GM12874 (cell line): ENCODE data around the gene TNXB.

ENCODE experiments used
- TF ChIP-seq, protein P1 (sequence below): IDR thresholded peaks from 2 replicates; pipeline ENCODE4 v1.5.1; 2011; ENCODE audit warnings: low read depth, mild to moderate bottlenecking, control low read depth, low read length, moderate library complexity; ENCODE audit not compliant: insufficient read depth

Gene TNXB

DNA sequence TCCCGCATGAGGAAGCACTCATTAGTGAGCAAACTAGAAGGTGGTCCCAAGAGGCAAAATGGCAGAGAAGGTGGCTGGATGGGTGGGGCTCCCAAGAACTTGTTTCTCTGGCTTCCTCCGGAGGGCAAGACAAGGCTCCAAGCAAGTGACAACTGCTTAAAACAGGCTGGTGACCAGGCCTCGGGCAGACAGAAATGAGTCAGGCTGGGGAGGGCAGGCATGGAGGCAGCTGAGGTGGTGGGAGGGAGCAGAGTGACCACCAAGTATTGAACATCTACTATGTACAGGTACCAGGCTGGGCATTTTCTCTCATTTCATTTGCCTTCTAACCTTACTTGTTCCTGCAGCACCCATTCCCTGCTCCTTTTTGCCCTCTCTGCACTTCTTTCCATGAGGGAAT, 33.4 kb downstream of the TNXB start:
- TF ChIP-seq, protein P1, sequence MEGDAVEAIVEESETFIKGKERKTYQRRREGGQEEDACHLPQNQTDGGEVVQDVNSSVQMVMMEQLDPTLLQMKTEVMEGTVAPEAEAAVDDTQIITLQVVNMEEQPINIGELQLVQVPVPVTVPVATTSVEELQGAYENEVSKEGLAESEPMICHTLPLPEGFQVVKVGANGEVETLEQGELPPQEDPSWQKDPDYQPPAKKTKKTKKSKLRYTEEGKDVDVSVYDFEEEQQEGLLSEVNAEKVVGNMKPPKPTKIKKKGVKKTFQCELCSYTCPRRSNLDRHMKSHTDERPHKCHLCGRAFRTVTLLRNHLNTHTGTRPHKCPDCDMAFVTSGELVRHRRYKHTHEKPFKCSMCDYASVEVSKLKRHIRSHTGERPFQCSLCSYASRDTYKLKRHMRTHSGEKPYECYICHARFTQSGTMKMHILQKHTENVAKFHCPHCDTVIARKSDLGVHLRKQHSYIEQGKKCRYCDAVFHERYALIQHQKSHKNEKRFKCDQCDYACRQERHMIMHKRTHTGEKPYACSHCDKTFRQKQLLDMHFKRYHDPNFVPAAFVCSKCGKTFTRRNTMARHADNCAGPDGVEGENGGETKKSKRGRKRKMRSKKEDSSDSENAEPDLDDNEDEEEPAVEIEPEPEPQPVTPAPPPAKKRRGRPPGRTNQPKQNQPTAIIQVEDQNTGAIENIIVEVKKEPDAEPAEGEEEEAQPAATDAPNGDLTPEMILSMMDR: no peak

- TF ChIP-seq, protein P1: no peak
Measured at GRCh38 chr6:32074996-32075532, 34.1 kb downstream of the TNXB start.

DNA sequence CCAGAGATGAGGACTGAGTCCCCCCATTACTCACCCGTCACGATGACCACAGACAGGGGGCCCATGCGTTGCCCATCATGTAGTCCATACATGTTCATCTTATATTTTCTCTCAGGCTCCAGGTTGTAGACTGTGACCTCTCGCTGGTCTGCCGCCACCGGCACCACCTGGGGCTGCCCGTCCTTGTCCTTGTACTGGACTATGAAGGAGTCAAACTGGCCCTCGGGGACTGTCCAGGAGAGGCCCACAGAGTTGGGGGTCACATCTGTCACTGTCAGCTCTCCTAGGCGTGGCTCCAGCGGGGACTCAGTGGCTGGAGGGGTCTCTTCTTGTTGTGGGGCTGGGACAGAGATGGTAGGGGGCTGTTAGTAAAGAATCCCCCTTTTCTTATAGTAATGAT, 35.5 kb downstream of the TNXB start:
- TF ChIP-seq, protein P1: no peak

DNA sequence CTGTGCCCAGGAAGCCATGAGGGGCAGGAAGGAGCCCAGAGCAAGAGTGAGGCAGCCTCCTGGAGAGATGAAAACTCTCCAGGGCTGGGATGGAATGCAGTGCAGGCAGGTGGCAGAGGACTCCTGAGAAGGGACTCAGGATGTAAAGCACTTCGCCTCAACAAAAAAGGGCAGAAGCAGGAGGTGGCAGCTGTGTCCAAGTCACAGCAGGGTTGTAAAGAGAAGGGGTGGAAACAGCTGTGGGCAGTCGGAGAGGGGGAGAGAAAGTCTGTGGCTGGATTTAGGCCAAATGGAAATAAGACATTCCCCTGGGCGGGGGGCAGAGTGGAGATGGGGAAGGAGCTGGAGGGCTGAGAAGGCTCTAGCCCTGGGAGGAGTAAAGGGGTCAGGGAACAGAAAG, 36.0 kb downstream of the TNXB start:
- TF ChIP-seq, protein P1: no peak

DNA sequence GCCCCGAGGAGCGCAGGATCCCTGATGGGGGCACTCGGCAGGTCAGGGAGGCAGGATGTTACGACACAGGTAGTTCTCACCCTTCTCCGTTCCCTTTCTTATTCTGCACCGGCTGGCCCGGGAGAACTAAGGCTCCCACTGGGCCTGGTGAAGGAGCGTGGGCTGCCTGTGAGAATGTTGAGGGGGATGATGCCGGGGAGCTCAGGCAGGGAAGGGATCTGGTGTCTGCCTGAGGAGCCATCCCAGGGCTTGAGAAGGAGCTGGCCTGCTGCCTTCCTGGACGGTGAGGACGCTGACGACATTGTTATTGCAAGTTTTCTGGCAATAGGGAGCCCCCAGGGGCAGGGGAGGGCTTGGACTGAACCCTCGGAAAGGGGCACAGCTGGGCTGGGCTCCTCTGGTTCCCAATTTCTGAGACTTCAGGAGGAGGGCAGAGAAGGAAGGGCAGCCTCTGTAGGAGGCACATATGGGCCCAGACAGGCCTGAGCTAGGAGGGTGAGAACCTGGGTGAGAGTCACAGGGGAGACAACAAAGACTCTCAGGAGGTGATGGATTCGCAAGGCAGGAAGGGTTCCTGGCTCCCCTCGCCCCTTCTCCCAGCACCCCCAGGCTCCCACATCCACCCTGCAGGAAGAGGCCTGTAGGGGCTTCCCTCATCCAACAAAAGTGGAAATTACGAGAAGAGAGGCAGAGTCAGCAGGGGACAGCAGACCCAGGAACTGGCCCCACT, 38.2 kb downstream of the TNXB start:
- TF ChIP-seq, protein P1: no peak

DNA sequence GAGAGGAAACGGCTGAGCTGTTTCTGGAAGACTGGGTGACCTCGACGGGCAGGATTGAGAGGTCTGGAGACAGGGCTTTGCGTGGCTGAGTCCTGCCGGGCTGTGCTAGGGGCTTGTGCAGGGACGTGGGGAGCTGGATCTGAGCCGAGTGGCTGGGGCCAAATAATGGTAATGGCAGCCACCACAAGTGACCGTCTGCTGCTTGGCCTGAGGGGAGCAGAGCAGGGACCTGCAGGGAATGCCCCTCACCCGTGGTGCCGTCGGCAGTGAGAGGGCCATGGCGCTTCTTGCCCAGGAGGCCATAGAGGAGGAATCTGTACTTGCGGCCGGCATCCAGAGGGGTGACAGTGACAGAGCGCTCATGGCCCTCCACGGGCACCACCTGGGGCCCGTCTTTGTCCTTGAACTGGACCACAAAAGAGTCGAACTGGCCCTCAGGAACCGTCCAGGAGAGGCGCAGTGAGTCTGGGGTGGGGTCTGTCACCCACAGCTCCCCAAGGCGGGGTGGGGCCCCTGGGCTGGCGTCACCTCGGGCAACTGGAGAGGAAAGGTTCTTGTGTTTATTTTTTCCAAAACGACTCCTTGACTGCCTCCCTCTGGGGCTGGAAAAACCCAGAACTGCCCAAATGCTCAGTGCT, 39.1 kb downstream of the TNXB start:
- TF ChIP-seq, protein P1: no peak

DNA sequence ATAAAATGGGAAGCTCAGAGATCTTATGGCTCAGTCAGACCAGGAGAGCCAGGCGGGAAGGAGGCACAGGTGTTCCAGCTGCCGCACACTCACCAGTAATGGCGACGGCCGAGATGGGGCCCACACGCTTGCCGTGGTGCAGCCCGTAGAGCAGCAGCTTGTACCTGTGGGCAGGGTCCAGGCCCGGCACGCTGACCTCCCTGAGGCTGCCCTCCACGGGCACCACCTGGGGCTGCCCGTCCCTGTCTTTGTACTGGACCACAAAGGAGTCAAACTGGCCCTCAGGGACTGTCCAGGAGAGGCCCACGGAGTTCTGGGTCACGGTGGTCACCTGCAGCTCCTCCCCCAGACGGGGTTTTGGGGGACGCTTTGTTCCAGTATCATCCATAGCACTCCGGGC, 39.7 kb downstream of the TNXB start:
- TF ChIP-seq, protein P1: no peak
